ENCODE results near the gene SYT12. TPM values are rescaled to one million over a fixed set of nuclear protein-coding genes. Genes with fewer than 3 reads are reported as not detected.

SYT12 gene
- total and polyA plus RNA-seq, 2 of the 8 experiments (the other 6 are each of a cell fraction or from before 2014, with no cell fraction given), result 1.4 to 3.3 TPM

DNA sequence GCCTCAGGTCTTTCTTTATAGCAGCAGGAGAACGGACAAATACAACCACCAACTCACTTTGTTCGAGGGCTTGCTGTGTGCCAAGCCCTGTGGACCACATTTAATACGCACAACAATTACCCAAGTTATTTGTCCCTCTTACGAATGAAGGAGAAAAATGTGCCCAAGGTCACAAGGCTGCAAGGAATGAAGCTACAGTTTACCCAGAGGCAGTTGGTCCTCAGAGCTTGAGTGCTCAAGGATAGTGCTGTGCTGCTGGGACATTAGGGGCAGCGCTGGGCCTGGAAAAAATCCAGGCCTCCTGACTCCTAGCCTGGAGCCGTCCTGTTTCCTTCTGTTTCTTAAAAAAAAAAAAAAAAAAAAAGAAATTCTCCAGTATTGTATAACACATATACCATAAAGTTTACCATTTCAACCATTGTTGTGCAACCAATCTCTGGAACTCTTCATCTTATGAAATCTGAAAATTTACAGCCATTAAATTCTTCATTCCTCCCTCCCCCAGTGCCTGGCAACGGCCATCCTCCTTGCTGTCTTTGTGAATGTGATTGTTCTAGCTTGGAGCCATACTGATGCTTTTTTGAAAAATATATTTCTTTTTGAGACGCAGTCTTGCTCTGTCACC, 48.9 kb upstream of the SYT12 start:
- POLR2A ChIA-PET (ENCODE audit: partially characterized antibody), result interaction anchor here (1.1 to 4.6 kb wide), 3 partner anchors 15 to 130 kb away, joined by 3 to 18 read pairs (median 4); partner anchors contain the start of genes PC and RCE1
- H2AFZ ChIP-seq (ENCODE audit: low read length), result no peak overlapping the region
- H3K9ac ChIP-seq (replicated peaks in 1 of 4; ENCODE audit: extremely low read depth in 1 of 4, low read depth in 3 of 4, low read length in 3 of 4), result no peak overlapping the region
- H4K91ac ChIP-seq (replicated peaks; ENCODE audit: insufficient read length, low read length), result no peak overlapping the region
- no peaks in the 10 kb centered on the region for H3K36me3 ChIP-seq (ENCODE audit: control insufficient read depth in 2 of 4, insufficient read depth in 4 of 4, low read length in 3 of 4)
- 0 out of 2 replicates have a peak overlapping the region, but pooled peaks have one; percentile 30 for H3K27ac ChIP-seq (ENCODE audit: low read depth, low read length)
- H2BK20ac ChIP-seq (ENCODE audit: low read length), result no peak overlapping the region
- H3K9me3 ChIP-seq (ENCODE audit: insufficient read depth in 2 of 2, low read depth in 1 of 2, low read length in 1 of 2), result no peaks in the 10 kb centered on the region
- no peak for DNase-seq (ENCODE audit: low read depth in 1 of 2, low spot score in 2 of 2)
- WGBS, 2 experiments (ENCODE audit: extremely low coverage in 1 of 2, insufficient coverage in 1 of 2, insufficient read length in 1 of 2, insufficient replicate concordance in 2 of 2, low coverage in 1 of 2, low lambda C conversion rate in 2 of 2, missing lambda C conversion rate in 1 of 2), result 91% methylated on average over 8 of the region's 8 CpGs; no CpG with 5 or more reads in 1 of the 2 experiments
- H3K14ac ChIP-seq (ENCODE audit: insufficient read length), result no peak overlapping the region
- H2BK5ac ChIP-seq (ENCODE audit: low read depth, low read length), result no peak overlapping the region
- no peak overlapping the region for H3K18ac ChIP-seq (ENCODE audit: extremely low read depth, low read length)
- no peak overlapping the region for H3K4ac ChIP-seq (replicated peaks; ENCODE audit: insufficient read length, low read depth, low read length)
- H2BK120ac ChIP-seq (replicated peaks; ENCODE audit: low read depth, low read length), result no peak overlapping the region
- no peak overlapping the region for H4K5ac ChIP-seq (ENCODE audit: insufficient read length, low read depth, low read length)
- no peak overlapping the region for H3K4me2 ChIP-seq (ENCODE audit: insufficient read depth in 1 of 2, low read depth in 2 of 2, low read length in 2 of 2)
- H3K4me1 ChIP-seq (replicated peaks in 1 of 4; ENCODE audit: control insufficient read depth in 3 of 4, insufficient read depth in 4 of 4, low read length in 3 of 4), result peaks cover 0 to 3% (median 0%) of the 10 kb centered on the region in 4 experiments; a peak in 1 of 7 replicates
- no peak overlapping the region for H4K8ac ChIP-seq (ENCODE audit: extremely low read depth, insufficient read depth, low read length)
- no peaks in the 10 kb centered on the region for H3K23me2 ChIP-seq (ENCODE audit: low read depth, low read length)
- H2AK5ac ChIP-seq (ENCODE audit: low read depth, low read length), result no peak overlapping the region
- no peak overlapping the region for H3K56ac ChIP-seq (replicated peaks; ENCODE audit: insufficient read length, low read depth, low read length)
- no peak overlapping the region for H3K23ac ChIP-seq (ENCODE audit: insufficient read length)
- no peaks in the 10 kb centered on the region for H3K79me1 ChIP-seq (ENCODE audit: low read depth, low read length)
- no peak overlapping the region for H2BK15ac ChIP-seq (ENCODE audit: low read length)
- 0 out of 2 replicates have a peak overlapping the region, but pooled peaks have one; percentile 2 for H2BK12ac ChIP-seq (ENCODE audit: low read depth, low read length)
- H3K27me3 ChIP-seq (replicated peaks in 1 of 4; ENCODE audit: control insufficient read depth in 3 of 4, extremely low read depth in 1 of 4, insufficient read depth in 3 of 4, low read length in 3 of 4), result no peaks in the 10 kb centered on the region
- H3K4me3 ChIP-seq (ENCODE audit: extremely low read depth in 1 of 4, insufficient read depth in 2 of 4, low read depth in 3 of 4, low read length in 4 of 4), result no peak overlapping the region
- CTCF ChIA-PET (ENCODE audit: partially characterized antibody), result interaction anchor here (0.6 to 5.9 kb wide), 12 partner anchors 9 to 256 kb away, joined by 3 to 74 read pairs (median 16); partner anchors contain the start of genes PC and SYT12
- H3K79me2 ChIP-seq (ENCODE audit: control insufficient read depth in 1 of 2, insufficient read depth in 2 of 2, low read length in 2 of 2), result no peaks in the 10 kb centered on the region
- no peaks in the 10 kb centered on the region for H4K20me1 ChIP-seq (replicated peaks in 1 of 2; ENCODE audit: control insufficient read depth in 1 of 2, insufficient read depth in 2 of 2, low read length in 2 of 2)
- no peak for FAIRE-seq
- no peak for TF ChIP-seq GABPA (IDR thresholded peaks at IDR 0.05; ENCODE audit: borderline replicate concordance, insufficient read depth, low read length)
- no peak for TF ChIP-seq CREB1 (IDR thresholded peaks at IDR 0.05)
- TF ChIP-seq, protein P1, sequence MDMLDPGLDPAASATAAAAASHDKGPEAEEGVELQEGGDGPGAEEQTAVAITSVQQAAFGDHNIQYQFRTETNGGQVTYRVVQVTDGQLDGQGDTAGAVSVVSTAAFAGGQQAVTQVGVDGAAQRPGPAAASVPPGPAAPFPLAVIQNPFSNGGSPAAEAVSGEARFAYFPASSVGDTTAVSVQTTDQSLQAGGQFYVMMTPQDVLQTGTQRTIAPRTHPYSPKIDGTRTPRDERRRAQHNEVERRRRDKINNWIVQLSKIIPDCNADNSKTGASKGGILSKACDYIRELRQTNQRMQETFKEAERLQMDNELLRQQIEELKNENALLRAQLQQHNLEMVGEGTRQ (IDR thresholded peaks at IDR 0.05; ENCODE audit: low read length), result no peak
- TF ChIP-seq, protein P2, sequence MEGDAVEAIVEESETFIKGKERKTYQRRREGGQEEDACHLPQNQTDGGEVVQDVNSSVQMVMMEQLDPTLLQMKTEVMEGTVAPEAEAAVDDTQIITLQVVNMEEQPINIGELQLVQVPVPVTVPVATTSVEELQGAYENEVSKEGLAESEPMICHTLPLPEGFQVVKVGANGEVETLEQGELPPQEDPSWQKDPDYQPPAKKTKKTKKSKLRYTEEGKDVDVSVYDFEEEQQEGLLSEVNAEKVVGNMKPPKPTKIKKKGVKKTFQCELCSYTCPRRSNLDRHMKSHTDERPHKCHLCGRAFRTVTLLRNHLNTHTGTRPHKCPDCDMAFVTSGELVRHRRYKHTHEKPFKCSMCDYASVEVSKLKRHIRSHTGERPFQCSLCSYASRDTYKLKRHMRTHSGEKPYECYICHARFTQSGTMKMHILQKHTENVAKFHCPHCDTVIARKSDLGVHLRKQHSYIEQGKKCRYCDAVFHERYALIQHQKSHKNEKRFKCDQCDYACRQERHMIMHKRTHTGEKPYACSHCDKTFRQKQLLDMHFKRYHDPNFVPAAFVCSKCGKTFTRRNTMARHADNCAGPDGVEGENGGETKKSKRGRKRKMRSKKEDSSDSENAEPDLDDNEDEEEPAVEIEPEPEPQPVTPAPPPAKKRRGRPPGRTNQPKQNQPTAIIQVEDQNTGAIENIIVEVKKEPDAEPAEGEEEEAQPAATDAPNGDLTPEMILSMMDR (IDR thresholded peaks at IDR 0.05; ENCODE audit: control extremely low read depth in 1 of 3, insufficient read depth in 1 of 3, low read depth in 1 of 3, low read length in 3 of 3), result no peak
- TF ChIP-seq RBBP5 (IDR thresholded peaks at IDR 0.05; ENCODE audit: borderline replicate concordance, low read depth, low read length), result no peak
- no peak for TF ChIP-seq RNF2 (IDR thresholded peaks at IDR 0.05; ENCODE audit: borderline replicate concordance, low read depth, low read length, missing control alignments, poor library complexity, severe bottlenecking)
- no peak for TF ChIP-seq CTBP2 (IDR thresholded peaks at IDR 0.05; ENCODE audit: borderline replicate concordance, insufficient read depth, insufficient read length, low read length)
- no peak for TF ChIP-seq CBX8 (IDR thresholded peaks at IDR 0.05; ENCODE audit: borderline replicate concordance, low read depth, low read length)
